GM13976 (cell line): ENCODE results near the gene SLC16A11.

Source experiments
- DNase-seq: peaks from one replicate; pipeline ENCODE4 v3.0.0; 2012; ENCODE audit warnings: low spot score
- in situ Hi-C: fragments of 300-500 bp; cut with MboI; formaldehyde crosslinking; loops from one replicate; pipeline ENCODE4 v1.12.0; 2022; ENCODE audit warnings: low sequenced_read_pairs, mixed read lengths, inconsistent platforms; ENCODE audit not compliant: unreplicated experiment
- TF ChIP-seq, protein P1 (sequence below): IDR thresholded peaks from 2 replicates; pipeline ENCODE4 v1.5.1; 2012; ENCODE audit warnings: borderline replicate concordance, mild to moderate bottlenecking; ENCODE audit not compliant: insufficient read depth; ENCODE audit errors: extremely low read depth, missing control alignments, control extremely low read depth

Gene SLC16A11

GRCh38 chr17:7020894-7021664 lies 22.8 kb downstream of the SLC16A11 start:
- in situ Hi-C loops = loop anchor here (25.0 kb wide), 1 partner anchor 359 kb away; the partner anchor contains the start of genes C17orf100 and MED31
- TF ChIP-seq, protein P1, sequence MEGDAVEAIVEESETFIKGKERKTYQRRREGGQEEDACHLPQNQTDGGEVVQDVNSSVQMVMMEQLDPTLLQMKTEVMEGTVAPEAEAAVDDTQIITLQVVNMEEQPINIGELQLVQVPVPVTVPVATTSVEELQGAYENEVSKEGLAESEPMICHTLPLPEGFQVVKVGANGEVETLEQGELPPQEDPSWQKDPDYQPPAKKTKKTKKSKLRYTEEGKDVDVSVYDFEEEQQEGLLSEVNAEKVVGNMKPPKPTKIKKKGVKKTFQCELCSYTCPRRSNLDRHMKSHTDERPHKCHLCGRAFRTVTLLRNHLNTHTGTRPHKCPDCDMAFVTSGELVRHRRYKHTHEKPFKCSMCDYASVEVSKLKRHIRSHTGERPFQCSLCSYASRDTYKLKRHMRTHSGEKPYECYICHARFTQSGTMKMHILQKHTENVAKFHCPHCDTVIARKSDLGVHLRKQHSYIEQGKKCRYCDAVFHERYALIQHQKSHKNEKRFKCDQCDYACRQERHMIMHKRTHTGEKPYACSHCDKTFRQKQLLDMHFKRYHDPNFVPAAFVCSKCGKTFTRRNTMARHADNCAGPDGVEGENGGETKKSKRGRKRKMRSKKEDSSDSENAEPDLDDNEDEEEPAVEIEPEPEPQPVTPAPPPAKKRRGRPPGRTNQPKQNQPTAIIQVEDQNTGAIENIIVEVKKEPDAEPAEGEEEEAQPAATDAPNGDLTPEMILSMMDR = no peak
- DNase-seq = no peak

GRCh38 chr17:7019839-7020519 lies 23.9 kb downstream of the SLC16A11 start:
- no peak for DNase-seq
- in situ Hi-C loops = loop anchor here (25.0 kb wide), 1 partner anchor 358 kb away; the partner anchor contains the start of genes C17orf100 and MED31
- TF ChIP-seq, protein P1 = no peak

DNA sequence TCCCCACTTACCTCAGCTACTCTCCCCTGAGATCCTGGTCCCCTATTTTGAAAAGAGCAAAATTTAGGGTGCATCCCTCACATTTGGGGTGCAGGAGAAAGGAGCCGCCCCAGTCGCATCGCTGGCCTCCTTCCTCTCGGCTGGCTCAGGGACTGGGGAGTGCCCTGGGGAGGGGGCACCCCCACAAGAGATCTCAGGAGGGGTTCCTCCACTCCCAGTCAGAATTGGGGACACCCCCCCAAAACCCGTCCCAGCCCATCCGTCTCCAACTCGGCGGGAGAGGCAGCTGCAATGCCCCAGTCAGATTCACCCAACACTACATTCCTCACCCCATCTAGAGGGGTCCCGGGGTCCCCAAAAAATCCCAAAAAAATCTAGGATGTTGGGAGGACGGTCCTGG lies 24.5 kb downstream of the SLC16A11 start:
- TF ChIP-seq, protein P1 = no peak
- in situ Hi-C loops = loop anchor here (25.0 kb wide), 1 partner anchor 357 kb away; the partner anchor contains the start of genes C17orf100 and MED31
- DNase-seq = no peak

- in situ Hi-C loops = loop anchor here (25.0 kb wide), 1 partner anchor 356 kb away; the partner anchor contains the start of genes C17orf100 and MED31
Measured at GRCh38 chr17:7018331-7018964, 25.4 kb downstream of the SLC16A11 start.

GRCh38 chr17:7017827-7018200 lies 26.1 kb downstream of the SLC16A11 start:
- no peak for DNase-seq
- in situ Hi-C loops = loop anchor here (25.0 kb wide), 1 partner anchor 356 kb away; the partner anchor contains the start of genes C17orf100 and MED31
- TF ChIP-seq, protein P1 = no peak

More at GRCh38 chr17:7018331-7018964, 25.4 kb downstream of the SLC16A11 start:
- TF ChIP-seq, protein P1 = no peak
- no peak for DNase-seq
